CD4-positive, alpha-beta T cell treated with Interleukin-2 at 100 ng/mL for 4 hours (primary cell): ENCODE measurements around the gene PARL.

Experiments
- DNase-seq: peaks from one replicate; pipeline ENCODE4 v3.0.0-alpha.2; 2020; ENCODE audit warnings: low spot score

The PARL gene

GRCh38 chr3:183884427-183885296 lies at the start of gene PARL:
Gene PARL (minus strand): TSS chr3:183884880. CDS start chr3:183884846, 34 bp downstream.
- peak; percentile 96 for DNase-seq

- no peak for DNase-seq
Observed at GRCh38 chr3:183933160-183933559, 48.5 kb upstream of the PARL start.

GRCh38 chr3:183931881-183932280 lies 47.2 kb upstream of the PARL start:
- DNase-seq = no peak

- no peak for DNase-seq
Observed at GRCh38 chr3:183930086-183930485, 45.4 kb upstream of the PARL start.

- no peak for DNase-seq
Observed at GRCh38 chr3:183927059-183927458, 42.4 kb upstream of the PARL start.

- no peak for DNase-seq
Observed at GRCh38 chr3:183924956-183925355, 40.3 kb upstream of the PARL start.

GRCh38 chr3:183924543-183924942 lies 39.9 kb upstream of the PARL start:
- no peak for DNase-seq

GRCh38 chr3:183922421-183922820 lies 37.7 kb upstream of the PARL start:
- no peak for DNase-seq

- DNase-seq = no peak
Observed at GRCh38 chr3:183921096-183921495, 36.4 kb upstream of the PARL start.

- no peak for DNase-seq
Observed at GRCh38 chr3:183920416-183920815, 35.7 kb upstream of the PARL start.

GRCh38 chr3:183918178-183918577 lies 33.5 kb upstream of the PARL start:
- no peak for DNase-seq

GRCh38 chr3:183917776-183918175 lies 33.1 kb upstream of the PARL start:
- no peak for DNase-seq

GRCh38 chr3:183914856-183915255 lies 30.2 kb upstream of the PARL start:
- DNase-seq = no peak

GRCh38 chr3:183913580-183913920 lies 28.9 kb upstream of the PARL start:
- DNase-seq = no peak

GRCh38 chr3:183912895-183913579 lies 28.4 kb upstream of the PARL start:
- no peak for DNase-seq

GRCh38 chr3:183911763-183912506 lies 27.3 kb upstream of the PARL start:
- no peak for DNase-seq

GRCh38 chr3:183911087-183911486 lies 26.4 kb upstream of the PARL start:
- no peak for DNase-seq

GRCh38 chr3:183909030-183909600 lies 24.4 kb upstream of the PARL start:
- DNase-seq = no peak

- DNase-seq = no peak
Observed at GRCh38 chr3:183907911-183908331, 23.2 kb upstream of the PARL start.

GRCh38 chr3:183907176-183907575 lies 22.5 kb upstream of the PARL start:
- DNase-seq = no peak

GRCh38 chr3:183906234-183906921 lies 21.7 kb upstream of the PARL start:
- no peak for DNase-seq
